ELR (cell line): ENCODE data around the gene MYO9B.
A peak's percentile ranks its signal among the peaks of the same experiment; 100 is the strongest.

Source experiments
- DNase-seq: peaks from one replicate; pipeline ENCODE4 v3.0.0-alpha.2; 2015; ENCODE audit warnings: low read depth

MYO9B gene

DNA sequence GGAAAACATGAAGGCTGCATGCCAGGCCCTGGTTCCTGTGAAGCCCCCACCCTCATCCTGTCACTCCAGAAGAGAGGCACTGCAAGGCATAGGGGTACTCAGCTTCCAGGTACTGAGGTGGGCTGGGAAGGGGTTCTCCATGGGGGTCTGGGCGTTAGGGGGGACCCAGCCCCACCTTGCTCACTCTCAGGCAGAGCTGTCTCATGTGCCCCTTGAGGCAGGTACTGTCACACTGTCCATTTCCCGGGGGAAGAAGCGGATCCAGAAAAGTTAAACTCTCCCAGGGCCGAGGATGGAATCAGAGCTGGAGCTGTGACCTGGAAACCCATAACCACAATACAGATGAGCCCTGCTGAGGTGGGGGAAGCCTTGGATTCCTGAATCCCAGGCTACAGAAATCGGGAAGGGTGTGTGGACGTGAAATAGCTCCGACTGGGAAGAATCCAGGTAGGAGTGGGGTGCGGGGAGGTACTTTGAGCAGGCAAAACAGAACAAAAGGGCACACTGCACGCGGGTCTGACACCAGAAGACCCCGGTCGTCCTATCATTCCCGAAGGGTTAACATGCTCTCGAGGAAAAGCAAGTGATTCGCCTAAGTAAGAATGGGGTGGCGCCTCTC lies 139.0 kb downstream of the MYO9B start:
- no peak for DNase-seq

DNA sequence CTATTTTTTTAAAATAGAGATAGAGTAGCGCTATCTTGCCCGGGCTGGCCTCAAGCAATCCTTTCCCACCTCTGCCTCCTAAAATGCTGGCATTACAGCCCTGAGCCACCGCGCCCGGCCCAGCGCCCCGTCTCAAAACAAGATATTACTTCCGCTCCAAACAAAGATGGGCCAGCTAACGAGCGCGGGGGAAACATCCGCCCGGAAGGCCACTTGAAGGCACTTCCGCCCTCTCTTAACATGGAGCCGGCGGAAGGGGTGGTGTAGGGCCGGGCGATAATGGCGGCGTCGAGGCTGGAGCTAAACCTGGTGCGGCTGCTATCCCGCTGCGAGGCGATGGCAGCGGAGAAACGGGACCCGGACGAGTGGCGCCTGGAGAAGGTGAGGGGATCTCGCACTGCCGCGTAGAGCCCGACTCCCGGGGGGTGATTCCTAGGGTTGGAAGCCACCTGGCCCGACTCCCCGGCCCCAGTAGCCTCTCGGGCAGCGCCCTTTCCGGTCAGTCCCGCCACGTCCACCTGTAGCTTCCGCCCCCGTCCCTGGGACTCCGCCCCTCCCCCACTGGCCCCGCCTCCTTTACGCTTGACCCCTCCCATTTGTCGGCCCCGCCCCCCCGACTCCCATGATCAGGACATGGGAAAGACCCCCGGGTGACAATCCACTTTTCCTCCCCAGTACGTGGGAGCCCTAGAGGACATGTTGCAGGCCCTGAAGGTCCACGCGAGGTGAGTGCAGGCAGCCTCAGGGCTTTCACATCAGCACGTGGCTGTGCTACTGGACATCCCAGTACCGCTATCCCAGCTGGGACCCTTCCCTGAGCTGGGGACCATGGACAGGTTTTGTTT lies 139.8 kb downstream of the MYO9B start, which contains the start of gene USE1:
Gene USE1, plus strand, starts transcription at position 231 of the 845 bp plus-strand sequence. Its CDS starts 49 bp downstream, at position 280.
- peak; percentile 94 for DNase-seq

DNA sequence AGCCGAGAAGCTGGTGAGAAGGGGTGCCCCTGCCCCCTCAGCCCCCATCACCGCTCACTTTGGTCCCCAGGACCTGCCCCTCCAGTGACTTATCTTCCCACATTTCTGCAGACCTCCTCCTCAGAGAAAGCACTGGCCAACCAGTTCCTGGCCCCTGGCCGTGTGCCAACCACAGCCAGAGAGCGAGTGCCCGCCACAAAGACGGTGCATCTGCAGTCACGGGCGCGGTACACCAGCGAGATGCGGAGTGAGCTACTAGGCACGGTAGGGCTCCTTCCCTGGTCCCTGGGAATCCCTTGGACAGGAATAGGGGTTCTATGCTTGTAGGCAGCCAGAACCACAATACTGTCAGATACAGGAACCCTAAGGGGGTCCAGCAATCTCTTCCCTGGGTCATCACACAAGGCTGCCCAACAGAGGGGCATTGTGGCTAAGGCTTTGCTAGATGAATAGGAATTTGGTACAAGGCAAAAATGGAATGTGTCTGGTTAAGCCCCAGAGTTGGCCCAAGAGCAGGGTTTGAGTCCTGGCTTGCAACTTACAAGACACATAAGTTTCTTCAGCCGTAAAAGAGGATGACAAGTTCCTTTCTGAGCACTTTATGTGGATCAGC lies 140.6 kb downstream of the MYO9B start:
- no peak for DNase-seq

DNA sequence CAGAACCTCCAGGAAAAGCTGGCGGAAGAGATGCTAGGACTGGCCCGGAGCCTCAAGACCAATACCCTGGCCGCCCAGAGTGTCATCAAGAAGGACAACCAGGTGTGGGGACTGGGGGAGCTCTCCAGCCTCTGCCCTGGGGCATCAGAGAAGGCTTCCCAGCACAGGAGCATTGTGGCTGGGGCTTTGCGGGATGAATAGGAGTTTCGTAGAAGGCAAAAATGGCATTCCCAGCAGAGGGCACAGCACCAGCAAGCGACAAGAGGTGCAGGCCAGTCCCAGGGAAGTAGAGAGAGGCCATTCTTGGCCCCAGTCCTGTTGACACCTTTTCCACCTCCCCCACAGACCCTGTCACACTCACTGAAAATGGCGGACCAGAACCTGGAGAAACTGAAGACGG lies 143.7 kb downstream of the MYO9B start:
- no peak for DNase-seq

DNA sequence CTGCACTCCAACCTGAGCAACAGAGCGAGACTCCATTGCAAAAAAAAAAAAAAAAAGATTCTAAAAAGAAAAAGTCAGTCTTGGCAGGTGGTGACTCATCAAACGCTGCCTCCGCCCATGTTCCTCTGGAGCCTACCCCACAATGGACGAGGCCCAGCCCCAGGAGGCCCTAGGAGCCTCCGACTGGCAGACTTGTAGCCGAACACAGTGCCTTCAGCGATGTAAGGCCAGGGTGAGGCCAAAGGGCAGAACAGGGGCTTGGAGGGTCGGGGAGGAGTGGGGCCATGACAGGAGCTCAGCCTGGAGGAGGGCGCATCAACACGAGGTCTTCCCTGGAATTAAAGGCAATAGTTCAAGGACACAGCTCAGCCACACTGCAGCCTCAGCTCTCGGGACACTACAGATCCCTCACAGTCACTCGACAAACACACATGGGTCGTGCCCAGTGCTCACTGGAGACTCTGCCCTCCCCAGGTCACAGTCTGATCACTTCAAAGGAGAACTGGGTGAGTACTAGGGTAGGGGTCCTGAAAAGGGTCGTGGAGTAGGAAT lies 144.7 kb downstream of the MYO9B start:
- DNase-seq = peak; percentile 84

DNA sequence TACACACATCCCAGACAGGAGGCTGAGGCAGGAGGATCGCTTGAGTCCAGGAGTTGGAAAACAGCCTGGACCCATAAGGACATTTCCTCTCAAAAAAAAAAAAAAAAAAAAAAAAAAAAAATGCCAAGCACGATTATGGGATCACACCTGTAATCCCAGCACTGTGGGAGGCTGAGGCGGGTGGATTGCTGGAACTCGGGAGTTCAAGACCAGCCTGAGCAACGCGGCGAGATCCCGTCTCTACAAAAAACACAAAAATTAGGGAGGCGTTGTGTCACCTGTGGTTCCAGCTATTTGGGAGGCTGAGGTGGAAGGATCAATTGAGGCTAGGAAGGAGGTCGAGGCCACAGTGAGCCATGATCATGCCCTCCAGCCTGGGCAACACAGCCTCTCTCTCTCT lies 149.5 kb downstream of the MYO9B start:
- no peak for DNase-seq

DNA sequence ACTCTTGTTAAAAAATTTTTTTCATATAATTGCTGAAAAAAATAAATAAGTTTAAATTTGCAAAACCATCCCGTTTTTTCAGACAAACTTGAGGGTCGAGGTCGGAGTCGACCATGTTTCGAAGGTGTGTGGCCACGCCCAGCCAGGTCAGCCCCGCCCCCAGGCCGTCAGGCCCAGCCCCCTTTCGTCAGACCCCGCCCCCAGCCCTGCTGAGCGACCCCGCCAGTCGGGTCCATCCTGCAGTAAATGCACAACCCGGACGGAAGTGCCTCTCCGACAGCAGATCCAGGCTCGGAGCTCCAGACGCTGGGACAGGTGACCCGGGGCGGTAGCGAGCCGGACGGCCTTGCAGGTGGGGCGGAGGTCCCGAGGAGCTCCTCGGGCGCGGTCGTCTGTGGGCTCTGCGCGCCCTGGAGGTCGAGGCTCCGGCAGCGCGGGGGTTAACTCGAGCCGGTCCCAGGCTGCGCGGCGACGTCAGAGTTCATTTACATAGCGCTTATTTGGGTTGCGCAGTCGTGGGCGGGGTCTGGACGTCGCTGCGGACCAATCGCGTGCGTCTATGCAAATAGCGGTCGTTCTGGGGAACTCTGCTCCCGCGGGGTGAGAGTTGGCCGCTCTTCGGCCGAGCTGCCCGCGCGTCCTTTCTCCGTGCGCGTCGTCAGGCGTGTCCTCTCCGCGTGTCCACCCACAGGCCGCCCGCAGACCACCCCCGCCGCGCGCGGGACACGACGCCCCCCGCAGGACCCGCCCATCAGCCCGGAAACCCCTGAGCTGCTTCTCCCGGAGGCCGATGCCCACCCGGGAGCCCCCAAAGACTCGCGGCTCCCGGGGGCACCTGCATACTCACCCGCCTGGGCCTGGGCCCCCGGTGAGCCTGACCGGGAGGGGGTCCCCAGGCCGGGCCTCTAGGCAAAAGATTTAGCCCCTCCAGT lies 150.7 kb downstream of the MYO9B start, which contains the start of gene OCEL1:
Gene OCEL1, plus strand, starts transcription at position 225 of the 932 bp plus-strand sequence. Its CDS starts 22 bp downstream, at position 247.
- DNase-seq = peak; percentile 99

DNA sequence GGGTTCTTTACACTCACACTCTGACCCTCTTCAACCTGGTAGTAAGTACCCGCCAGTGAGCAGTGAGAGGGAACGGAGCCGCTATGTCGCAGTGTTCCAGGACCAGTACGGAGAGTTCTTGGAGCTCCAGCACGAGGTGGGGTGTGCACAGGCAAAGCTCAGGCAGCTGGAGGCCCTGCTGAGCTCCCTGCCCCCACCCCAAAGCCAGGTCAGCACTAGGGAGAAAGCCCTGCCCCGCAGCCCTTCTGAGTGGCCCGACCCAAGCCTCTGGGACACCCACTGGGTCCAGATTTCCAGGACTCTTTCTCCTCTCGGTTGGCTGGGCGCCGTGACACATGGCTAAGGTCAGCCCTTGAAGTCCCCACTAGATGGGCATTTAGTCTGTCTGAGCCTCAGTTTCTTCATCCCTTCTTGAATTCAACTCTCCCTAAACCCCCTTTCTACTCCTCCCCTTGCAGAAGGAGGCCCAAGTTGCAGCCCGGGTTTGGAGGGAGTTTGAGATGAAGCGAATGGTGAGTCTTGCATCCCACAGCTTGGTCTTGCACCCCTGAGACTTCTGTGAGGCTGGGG lies 152.3 kb downstream of the MYO9B start:
- no peak for DNase-seq

DNA sequence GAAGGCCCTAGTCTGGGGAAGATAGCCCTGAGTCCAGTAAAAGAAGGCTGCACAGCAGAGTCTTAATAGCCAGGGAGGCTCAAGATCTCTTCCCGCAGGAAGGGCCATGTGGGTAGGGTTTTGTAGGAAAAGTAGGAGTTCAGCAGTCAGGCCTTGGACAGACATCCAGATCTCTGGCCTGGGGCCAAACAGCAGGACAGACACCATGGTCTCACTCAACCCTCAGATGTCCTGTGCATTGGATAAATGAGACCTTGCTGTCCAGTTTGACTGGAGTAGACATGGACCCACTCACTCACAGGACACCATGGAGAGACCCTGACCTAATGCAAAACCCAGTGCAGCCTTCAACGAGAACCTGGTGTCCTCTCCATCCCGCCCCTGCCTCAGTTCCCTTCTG lies 154.3 kb downstream of the MYO9B start:
- no peak for DNase-seq

DNA sequence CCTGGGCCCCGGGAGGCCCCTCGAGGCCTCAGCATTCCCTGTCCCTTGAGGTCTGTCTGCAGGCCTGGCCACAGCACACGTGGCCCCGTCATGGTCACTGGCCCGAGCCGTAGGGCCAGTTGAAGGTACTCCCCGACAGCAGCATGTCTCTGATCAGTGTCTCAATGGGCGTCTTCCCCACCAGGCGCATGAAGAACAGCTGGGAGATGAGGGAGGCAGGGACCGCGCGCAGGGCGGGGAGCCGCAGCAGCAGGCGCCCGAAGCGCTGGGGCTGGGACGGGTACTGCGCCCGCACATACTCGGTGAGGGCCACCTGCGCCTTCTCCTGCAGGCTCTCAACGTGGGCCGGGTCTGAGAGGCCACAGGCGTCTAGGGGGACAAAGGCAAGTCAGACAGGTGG lies 156.7 kb downstream of the MYO9B start:
- no peak for DNase-seq

DNA sequence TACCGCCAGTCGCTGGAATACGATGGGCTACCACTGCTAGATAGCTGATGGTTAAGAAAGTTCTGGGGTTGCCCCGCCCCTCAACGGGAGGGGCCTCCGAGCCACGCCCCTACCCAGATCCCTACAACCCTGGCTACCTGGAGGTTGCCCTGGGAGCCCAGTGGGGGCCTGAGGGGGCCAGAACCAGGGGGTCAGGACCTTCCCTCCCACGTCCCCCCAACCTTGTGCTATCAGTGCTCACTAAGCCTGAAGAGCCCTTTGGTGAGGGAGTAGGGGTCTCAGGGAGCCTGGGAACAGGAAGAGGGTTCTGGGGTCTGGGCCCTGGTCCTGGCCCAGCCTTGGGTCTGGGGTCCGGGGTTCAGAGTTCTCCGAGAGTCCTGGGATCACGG lies 159.3 kb downstream of the MYO9B start:
- DNase-seq = peak; percentile 71

DNA sequence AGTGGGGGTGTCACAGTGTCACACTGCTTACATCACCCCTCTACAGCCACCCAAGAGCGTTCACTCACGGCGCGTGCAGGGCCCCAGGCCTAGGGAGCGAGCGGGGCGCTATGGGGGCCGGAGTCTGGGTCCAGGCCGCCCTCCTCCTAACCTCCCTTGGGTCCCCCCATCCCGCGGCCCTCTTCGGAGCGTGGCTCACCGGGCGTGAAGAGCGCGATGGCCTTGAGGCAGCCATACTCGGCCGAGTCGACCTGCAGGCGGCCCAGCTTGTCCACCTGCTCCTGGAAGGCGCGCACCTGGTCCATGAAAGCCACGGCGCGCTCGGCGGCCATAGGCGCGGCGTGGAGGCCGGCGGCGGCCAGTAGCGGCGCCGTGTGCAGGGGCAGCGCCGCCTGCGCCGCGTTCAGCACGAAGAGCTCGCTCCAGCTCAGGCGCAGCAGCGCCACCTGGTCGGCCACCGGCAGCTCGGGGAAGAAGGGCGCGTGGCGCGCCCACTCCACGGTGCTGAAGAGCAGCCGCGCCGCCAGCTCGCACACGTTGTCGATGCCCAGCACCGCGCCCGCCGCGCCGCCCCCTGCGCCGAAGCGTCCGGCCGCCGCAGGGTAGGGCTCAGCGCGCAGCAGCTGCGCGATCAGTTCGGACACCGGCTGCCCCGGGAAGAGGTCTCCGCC lies 159.9 kb downstream of the MYO9B start:
- peak; percentile 78 for DNase-seq

DNA sequence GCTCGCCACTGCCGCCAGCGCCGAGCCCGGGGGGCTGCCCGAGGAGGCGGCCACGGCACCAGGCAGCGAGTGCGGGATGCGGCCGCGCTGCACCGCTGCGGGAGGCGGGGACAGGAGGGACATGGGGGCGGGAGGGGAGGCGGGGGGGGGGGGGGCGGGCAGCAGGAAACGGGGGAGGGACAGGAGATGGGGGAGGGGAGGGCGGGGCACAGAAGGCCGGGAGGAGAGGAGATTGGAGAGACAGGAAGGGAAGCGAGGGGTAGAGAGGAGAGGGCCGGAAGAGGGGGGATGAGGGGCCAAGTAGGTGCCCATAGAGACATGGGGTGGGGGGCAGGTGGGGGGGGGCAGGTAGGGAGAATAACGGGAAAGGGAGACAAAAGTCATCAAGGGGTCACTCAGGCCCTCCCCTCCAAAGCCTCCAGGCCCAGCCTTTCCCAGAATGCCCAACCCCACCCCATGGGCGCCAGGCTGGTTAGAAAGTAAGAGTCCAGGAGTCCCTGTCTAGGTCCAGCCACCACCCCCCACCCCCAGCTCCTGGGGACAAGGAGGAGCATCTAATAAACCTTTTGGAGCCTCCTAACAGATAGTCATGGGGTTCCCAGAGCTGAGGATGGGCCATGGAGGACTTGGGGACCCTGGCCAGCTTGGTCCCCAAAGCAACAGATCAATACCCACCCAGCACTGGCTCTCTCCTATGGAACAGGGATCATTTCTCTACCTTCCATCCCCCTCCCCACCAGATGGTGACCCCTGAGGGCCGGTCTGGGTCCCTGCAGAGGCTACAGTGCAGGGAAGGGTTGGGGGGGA lies 160.6 kb downstream of the MYO9B start:
- DNase-seq = peak; percentile 69

DNA sequence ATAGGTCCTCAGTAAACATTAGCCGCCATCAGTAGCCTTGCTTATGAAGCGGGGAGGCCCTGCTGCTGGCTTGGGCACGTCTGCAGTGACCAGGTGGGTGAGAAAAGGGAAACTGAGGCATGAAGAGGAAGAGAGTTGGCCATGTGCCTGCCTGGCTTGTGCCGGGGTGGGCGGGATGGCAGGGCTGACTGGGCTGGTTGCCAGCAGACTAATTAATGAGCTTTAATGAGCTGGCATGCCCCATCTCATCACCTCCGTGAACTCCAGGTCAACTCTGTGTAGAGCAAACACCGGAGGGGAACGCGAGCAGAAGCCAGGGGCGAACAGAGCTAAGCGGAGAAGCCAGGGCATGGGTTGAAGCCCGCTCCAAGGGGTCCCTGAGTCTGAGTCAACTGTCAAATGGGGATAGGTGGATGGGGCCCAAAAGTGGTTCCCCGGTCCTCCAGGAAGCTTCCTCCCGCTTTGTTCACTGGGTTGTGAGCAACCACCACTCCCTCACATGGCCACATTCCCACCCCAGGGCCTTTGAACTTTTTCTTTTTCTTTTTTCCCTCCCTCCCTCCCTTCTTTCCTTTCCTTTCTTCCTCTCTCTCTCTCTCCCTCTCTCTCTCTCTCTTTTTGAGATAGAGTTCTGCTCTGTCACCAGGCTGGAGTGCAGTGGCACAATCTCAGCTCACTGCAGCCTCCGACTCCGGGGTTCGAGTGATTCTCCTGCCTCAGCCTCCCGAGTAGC lies 161.4 kb downstream of the MYO9B start:
- DNase-seq = no peak

DNA sequence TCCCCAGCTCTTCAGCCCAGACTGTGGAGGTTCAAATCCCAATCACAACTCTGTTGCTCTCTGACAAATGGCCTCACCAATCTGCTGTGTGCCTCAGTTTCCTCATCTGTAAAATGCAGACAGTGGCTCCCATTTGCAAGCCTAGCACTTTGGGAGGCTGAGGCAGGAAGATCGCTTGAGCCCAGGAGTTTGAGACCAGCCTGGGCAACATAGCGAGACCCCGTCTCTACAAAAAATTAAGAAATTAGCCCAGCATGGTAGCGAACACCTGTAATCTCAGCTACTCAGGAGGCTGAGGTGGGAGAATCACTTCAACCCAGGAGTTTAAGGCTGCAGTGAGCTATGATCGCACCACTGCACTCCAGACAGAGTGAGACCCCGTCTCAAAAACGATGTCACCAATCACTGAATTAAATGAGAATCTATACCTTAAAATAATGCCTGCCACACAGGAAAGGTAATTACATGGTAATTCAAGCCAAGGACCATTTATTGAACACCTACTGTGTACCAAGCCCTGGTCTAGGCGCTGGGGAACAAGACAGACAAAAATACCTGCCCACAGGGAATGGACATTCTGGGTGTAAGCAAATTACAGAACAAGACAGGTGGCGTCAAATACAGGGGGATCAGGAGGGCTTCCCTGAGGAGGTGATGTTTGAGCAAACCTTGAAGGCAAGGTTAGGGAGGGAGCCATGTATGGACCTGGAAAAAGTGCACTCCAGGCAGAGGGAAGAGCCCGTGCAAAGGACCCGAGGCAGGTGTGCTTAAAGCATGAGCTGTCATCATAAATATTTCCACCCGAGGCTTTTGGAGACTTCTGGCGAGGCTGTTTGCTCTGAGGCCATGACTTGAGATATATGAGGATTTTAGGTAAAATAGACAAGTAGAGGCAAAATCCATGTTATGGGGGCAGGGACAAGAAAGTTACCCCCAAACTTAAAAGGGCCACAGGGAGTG lies 162.4 kb downstream of the MYO9B start:
- no peak for DNase-seq

DNA sequence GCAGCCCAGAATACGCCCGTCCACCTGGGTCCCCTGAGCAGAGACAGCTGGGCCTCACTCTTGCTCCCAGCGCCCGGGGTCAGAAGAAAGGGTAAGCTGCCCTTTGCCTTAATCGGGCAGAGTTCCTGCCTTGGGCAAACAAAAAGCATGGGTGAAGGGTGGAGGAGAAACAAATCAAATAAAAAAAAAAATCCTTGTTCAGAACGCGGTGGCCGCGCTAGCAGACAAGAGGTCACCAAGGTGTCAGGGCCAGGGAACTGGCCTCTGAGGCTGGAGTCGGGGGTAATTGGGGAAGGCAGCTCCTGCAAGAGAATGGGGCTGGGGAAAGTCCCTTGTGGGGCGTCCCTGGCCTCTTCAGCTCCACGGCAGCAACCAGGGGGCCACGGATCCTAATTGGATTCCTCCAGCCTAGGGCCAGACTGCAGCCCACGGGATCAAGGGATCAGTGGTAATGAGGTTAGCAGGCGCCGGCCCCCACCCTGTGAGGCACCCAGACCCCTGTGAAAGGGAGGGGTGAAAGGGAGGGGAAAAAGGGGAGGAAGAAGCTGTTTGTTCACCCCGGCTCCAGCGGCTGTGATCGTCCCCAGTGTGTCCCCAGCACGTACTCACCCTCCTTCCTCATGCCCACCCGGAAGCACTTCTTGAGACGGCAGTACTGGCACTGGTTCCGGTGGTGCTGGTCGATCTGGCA lies 164.6 kb downstream of the MYO9B start:
- DNase-seq = no peak

DNA sequence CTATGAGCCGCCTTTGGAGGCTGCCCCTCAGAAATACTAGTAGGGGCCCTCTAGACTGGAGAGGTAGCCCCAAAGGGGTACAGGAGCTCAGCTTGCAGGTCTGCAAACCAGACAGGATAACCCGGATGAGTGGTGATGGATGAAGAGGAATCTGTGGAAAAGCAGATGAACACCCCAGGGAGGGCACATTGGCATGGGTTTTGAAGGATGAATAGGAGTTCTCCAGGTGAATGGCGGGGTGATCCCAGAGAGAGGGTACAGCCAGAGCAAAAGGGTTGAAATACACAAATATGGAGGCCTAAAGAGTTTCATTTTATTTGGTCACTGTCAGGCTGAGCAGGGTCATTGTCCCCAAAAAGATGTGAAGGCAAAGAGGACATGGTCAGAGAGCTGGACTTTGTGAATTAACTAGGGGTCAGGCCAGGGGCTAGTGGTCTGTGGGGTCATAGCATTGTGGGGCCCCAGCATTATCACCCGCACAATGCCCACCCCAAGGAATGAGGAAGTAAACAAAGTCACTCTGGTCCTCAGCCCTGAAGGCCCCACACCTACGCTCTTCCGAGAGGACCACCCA lies 165.3 kb downstream of the MYO9B start:
- no peak for DNase-seq
